Stimulated activated CD8-positive, alpha-beta memory T cell treated with anti-CD3 and anti-CD28 coated beads, Interleukin-7, amount 100 ng/mL, for 24 hours (primary cell): ENCODE data around the gene ACYP2.

Experiments used
- DNase-seq: peaks from one replicate; pipeline ENCODE4 v3.0.0-alpha.2; 2020; ENCODE audit warnings: low read depth

The ACYP2 gene

DNA sequence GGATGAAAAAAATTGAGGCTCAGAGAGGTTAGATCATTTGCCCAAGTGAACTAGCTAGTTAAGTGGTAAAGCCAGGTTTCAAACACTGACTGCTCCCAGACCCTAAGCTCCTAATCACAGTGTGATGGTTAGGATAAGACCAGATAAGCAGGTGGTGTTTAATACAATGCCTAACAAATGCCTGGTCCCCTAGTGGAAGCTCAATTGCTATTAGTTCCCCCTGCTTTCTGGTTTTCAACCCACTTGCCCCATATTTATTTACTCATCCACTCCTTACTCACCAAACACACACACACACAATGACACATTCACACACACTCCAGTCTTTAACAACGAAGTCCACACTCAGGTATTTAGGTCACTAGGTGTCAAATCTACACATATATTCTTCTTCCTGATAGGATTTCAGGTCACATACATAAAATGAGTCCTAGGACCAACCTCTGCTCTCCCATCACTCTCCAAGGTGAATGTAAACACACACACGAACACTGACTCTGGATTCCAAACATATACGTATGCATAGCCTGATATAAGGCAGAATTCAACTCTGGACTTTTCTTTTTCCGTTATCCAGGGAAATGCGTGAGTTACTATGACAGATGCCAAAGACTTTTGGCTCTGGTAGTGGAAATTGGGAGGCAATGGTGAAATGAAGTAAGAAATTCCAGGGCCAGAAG is 214.2 kb downstream of the ACYP2 start:
- no peak for DNase-seq

DNA sequence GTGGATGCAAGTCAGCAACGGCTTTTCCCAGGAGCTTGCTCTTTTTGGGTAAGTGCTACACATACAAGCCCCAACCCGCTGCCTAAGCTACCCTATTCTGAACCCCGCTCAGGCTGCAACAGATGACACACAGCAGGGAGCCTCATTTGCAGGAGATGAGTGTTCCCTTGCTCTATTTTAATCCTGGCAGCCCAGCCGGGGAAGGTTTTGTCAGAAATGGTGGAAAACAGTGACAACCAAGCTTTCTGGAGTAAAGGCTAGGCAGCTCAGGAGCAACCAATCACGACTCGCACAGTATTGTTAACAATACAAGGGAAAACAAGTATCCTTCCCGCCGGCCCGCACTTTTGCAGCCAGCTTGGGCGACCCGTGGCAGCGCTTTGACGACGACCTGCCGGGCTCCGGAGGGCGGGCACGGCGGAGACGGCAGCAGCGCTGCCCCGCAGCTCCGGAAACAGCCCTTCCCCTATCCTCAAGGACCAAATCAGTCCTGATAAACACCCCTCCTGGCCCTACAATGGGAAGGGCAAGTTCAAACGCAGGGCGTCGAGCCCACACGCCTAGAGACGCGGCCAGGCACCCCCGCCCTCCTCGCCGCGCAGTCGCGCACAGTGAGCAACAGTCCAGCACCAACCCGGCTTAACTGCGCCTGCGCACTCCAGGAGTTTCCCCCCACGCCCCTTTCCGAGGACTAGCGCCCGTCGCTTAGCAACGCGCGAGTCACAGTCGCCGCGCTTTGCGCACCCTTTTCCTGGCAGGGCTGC is 214.9 kb downstream of the ACYP2 start:
- peak; percentile 72 for DNase-seq

DNA sequence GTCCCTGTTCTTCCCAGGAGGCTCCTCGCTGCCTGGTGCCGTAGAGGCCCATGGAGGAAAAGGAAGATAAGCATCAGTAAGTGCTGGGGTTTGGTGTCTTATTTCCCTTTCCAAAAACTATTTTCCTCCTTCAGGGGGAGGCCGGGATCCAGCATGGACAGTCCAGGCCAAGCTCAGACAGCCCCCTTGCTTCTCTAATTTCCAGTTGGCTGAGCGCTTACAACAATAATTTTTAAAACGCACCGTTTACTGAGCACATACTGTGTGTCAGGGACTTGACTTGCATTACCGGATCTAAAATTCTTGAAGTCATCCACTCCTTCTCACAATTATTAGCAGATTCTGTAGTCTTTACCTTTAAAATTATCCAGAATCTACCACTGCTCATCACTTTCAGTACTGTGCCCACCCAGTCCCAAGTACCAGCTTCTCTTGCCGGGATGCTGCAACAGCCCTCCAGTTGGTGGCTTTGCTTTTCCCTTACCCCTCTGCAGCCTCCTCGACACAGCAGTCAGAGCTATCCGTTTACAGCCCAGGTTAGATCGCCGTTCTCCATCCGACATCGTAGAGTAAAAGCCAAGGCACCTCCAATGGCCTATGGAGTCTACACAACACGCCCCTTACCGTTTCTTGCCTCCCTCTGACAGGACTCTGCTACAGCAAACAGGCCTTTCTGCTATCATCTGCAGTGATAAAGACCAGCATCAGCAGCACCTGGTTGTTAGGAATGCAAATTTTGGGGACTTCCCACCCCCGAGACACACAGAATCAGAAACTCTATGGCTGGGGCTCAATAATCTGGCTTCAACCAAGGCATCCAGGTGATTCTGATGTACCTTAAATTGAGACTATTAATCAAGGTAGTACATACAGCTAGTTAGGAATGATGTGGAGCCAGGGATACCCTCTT is 215.8 kb downstream of the ACYP2 start:
- DNase-seq = no peak

DNA sequence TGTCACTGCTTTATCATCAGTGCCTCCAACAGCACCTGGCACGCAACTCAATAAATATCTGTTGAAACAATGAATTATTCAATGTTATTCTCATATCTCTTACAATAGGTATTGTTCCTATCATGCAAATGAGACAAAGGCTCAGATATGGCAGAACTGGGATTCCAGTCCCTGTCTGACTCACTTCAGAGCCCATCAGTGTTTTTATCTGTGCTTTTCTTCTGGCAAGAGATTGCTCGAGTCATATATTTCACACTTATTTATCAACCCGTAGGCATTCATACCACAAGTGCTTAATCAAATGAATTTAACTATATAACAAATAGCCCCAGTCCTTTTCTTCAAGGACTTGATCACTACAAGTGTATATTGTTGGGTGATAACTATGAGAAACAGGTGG is 217.0 kb downstream of the ACYP2 start:
- no peak for DNase-seq

DNA sequence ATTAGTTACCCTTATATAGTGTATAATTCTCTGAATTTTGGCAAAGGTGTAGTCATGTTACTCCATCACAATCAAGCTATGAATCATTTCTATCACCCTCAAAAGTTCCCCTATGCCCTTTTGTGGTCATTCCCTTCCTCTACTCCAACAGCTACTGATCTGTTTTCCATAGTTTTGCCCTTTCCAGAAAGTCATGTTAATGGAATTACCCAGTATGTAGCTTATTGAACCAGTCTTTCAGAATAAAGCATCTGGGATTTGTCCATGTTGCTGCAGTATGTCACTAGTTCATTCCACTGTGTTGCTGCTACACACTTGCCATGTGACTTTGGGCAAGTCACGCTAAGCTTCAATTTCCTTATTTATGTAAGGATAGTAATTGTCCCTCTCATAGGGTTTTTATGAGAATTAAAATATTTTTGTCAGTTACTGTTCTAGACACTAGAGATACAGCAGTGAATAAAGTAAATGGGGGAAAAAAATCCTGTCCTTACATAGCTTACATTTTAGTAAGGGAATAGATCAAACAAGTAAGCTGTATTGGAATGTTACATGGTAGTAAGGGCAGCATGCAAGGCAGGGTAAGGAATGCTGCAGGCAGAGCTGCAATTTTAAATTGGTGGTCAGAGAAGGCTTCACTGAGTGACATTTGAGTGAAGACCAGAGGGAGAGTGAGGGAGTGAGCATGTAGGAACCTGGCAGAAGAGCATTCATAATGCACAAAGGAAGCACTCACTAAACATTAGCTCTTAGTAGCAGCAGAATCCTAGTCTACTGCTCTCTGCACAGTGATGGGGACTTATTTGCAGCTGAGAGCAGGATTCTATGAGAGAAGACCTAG is 220.9 kb downstream of the ACYP2 start:
- DNase-seq = no peak

DNA sequence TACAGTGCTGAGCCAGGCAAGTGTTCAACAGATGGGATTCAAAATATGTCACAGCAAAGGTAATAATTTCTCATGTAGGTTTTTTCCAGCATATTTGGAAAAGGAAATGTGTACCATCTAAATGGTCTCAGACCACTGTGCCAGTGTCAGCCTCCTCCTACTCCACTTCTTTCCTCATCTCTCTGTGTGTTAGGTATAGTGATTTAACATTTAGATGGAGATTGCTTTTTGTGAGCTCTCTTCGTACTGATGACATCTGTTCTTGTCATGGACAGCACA is 221.5 kb downstream of the ACYP2 start:
- DNase-seq = no peak

DNA sequence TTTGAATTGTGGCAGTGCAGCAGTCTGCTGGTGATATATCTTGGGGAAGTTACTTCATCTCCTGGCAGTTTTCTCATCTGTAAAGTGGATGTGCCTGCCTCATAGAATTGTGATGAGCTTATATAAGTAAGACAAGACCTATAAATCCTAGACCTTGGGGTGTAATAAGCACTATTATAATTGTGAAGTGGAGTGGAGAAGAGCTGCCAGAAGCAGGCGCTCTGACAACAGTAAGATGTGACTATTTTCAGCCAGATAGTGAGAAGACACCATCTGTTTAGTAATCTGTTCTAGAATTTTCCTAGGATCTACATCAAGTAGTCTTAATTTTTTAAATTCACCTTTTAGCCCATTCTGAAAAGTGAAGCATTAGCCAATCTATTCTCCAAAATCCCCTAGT is 226.2 kb downstream of the ACYP2 start:
- no peak for DNase-seq

DNA sequence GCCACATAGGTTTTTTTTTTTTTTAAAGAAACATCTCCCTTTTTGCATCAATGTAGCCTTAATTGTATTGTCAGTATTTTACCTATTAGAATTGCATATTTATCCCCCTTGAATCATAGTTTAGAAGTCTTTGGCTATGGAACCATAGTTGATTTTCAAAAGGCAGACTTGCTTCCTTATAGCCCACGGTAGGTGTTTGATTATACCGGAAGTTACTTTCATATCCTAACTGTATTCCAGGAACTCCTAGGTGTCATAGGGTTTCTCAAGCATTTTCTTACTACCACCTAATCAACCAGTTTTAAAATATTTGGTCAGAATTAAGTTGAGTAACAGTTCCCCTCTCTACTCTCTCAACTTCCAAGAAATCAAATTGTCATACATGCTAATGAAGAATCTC is 227.2 kb downstream of the ACYP2 start:
- DNase-seq = no peak

DNA sequence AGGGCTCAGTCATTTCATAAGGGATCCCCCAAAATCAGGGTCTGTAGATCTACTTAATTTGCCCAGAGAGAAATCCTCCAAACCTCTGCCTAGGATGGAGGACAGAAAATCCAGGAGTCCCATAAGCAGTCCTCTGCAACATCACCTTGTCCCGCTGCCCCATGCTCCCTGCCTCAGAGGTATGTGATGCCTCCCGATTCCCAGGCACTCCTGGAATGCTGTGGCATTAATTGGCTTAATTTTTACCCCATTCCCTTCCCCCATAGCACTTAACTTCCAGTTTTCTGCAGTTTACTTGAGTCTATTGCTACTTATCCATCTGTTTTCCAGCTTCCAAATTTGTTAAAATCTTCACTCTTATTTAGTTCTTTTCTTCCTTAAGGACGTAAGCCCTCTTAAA is 232.2 kb downstream of the ACYP2 start:
- DNase-seq = no peak

DNA sequence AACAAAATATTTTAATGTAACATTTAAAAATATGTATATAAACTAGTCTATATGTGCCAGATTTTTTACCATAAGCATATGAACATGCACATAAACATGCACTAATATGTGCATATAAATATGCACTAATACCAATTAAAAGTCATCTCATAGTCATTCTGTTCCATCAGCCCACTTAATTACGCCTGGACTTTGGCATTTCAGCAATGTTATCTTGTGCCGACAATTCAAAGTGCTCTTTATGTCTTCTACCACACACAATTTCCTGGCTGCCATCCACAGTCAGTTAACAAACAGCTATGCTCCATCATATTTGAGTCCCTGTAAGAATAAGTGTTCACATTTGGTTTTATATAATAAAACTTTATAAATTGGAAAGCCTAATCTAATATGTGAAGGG is 233.2 kb downstream of the ACYP2 start:
- no peak for DNase-seq

DNA sequence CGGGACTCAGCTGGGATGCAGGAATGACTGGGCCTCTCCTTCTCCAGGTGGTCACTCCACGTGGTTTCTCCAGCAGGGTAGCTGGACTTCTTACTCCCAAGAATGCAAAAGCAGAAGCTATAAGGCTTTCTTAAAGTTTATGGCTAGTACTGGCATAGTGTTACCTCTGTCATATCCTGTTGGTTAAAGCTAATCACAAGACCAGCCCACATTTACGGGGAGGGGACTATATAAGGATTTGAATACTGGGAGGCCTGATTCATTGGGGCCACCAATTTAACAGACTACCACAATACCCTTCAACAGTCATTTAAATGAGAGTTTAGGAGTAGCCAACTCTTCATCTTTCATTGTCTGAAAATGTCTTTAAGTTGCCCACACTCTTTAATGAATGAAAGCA is 235.0 kb downstream of the ACYP2 start:
- DNase-seq = no peak

DNA sequence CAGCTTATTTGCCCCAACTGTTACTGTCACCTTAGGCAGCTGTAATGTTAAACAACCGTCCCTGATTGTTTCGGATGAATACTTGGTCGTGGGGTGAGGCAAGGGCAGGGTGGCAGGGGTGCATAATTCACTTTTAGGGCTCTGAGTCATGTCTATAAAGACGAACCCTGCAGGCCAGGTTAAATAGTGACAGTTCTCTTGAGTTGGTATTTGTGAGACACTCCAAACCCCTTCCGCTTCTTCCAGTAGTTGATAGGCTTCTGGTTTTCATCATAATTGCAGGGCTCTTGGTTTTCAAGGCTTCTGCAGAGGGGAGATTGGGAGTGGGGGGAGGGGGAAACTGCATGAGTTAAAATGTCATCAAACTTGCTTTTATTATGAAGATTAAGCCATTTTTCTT is 237.8 kb downstream of the ACYP2 start:
- no peak for DNase-seq
